ENCODE data around the gene SMIM14.
"Not testable (repeated sequence)": the region's sequence is repeated elsewhere in the genome, so short reads cannot be mapped to it uniquely, and the experiment has no call there.

SMIM14 gene

DNA sequence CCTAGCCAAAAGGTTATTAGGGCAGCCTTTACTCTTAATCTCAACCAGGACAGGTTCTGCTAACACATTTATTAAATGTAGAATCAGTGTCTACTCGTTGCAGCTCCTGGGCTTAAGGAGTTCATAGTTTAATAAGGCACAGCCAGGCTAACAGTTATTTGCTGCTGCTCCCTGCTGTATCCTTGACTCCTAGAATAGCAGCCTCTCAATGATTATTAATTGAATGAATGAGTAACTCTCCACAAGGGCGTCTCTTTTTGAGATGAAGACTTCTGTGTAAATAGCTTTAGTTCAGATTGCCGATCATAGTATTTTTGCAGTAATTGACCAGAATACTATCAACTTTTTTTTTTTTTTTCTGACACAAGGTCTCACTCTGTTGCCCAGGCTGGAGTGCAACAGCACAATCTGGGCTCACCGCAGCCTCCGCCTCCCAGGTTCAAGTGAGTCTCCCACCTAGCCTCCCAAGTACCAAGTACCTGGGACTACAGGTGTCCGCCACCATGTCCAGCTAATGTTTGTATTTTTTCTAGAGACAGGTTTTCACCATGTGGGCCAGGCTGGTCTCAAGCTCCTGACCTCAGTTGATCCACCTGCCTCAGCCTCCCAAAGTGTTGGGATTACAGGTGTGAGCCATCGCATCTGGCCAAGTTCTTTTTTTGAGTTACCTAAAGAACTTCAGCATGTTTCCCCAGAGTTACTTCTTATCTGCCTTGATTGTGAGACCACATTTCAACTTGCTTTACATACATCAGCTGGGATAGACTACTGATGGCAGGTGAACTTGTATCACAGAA, 114.3 kb downstream of the SMIM14 start:
- no peaks in the 10 kb centered on the region for H3K36me3 Mint-ChIP-seq (ENCODE audit: low read depth)

DNA sequence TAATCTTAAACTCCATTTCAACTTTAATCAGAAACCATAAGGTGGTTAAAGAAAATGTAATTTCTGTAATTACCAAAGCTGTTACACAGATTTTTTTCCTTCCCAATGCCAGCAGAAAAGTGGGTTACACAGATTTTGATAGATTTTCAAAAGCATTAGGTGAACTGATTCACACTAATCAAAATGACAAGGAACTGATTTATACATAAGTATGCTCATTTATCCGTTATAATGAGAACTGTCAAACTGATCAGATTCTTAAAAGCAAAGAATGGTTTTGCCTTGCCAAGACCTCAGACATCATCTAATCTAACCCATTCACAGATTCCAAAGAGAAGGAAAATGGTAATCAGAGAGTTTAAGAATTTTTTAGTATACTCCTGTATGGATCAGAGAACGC, 116.6 kb downstream of the SMIM14 start:
- no peak overlapping the region for H3K27ac Mint-ChIP-seq
- H3K36me3 Mint-ChIP-seq (ENCODE audit: low read depth), result no peaks in the 10 kb centered on the region
- H3K27me3 Mint-ChIP-seq (ENCODE audit: low read depth), result no peaks in the 10 kb centered on the region
- no peaks in the 10 kb centered on the region for H3K9me3 Mint-ChIP-seq
- peaks cover 11% of the 10 kb centered on the region for H3K4me1 Mint-ChIP-seq (ENCODE audit: low read depth)
- H3K4me3 Mint-ChIP-seq, result no peak overlapping the region

More for the DNA sequence above, 114.3 kb downstream of the SMIM14 start:
- Mint-ChIP-seq H3K27ac (no peak overlapping the region), H3K27me3 (ENCODE audit: low read depth) (no peaks in the 10 kb centered on the region), H3K9me3 (no peaks in the 10 kb centered on the region), H3K4me3 (no peak overlapping the region), H3K4me1 (ENCODE audit: low read depth) (peaks cover 17% of the 10 kb centered on the region)

GRCh38 chr4:39521253-39521919, 117.3 kb downstream of the SMIM14 start:
- no peak overlapping the region for H3K27ac Mint-ChIP-seq
- peaks cover 7% of the 10 kb centered on the region for H3K4me1 Mint-ChIP-seq (ENCODE audit: low read depth)
- no peaks in the 10 kb centered on the region for H3K36me3 Mint-ChIP-seq (ENCODE audit: low read depth)
- no peaks in the 10 kb centered on the region for H3K9me3 Mint-ChIP-seq
- H3K4me3 Mint-ChIP-seq, result no peak overlapping the region
- no peaks in the 10 kb centered on the region for H3K27me3 Mint-ChIP-seq (ENCODE audit: low read depth)

GRCh38 chr4:39518484-39518883, 120.2 kb downstream of the SMIM14 start:
- Mint-ChIP-seq H3K4me1 (ENCODE audit: low read depth) (no peaks in the 10 kb centered on the region), H3K27ac (no peak overlapping the region), H3K27me3 (ENCODE audit: low read depth) (no peaks in the 10 kb centered on the region), H3K4me3 (no peak overlapping the region), H3K36me3 (ENCODE audit: low read depth) (peaks cover 4% of the 10 kb centered on the region), H3K9me3 (no peaks in the 10 kb centered on the region)

- Mint-ChIP-seq H3K4me1 (ENCODE audit: low read depth) (no peaks in the 10 kb centered on the region), H3K27me3 (ENCODE audit: low read depth) (no peaks in the 10 kb centered on the region), H3K9me3 (no peaks in the 10 kb centered on the region), H3K4me3 (no peak overlapping the region), H3K27ac (no peak overlapping the region), H3K36me3 (ENCODE audit: low read depth) (peaks cover 7% of the 10 kb centered on the region)
Observed at GRCh38 chr4:39516407-39516966, 122.2 kb downstream of the SMIM14 start.

- H3K4me3 Mint-ChIP-seq; H3K4me1 Mint-ChIP-seq (ENCODE audit: low read depth); H3K36me3 Mint-ChIP-seq (ENCODE audit: low read depth); H3K27ac Mint-ChIP-seq; H3K27me3 Mint-ChIP-seq (ENCODE audit: low read depth); H3K9me3 Mint-ChIP-seq: not testable (repeated sequence)
Observed at GRCh38 chr4:39515669-39516401, 122.8 kb downstream of the SMIM14 start.

- Mint-ChIP-seq H3K4me1 (ENCODE audit: low read depth) (no peaks in the 10 kb centered on the region), H3K27me3 (ENCODE audit: low read depth) (no peaks in the 10 kb centered on the region), H3K4me3 (no peak overlapping the region), H3K9me3 (no peaks in the 10 kb centered on the region), H3K27ac (no peak overlapping the region), H3K36me3 (ENCODE audit: low read depth) (peaks cover 9% of the 10 kb centered on the region)
Observed at GRCh38 chr4:39514888-39515401, 123.7 kb downstream of the SMIM14 start.

- not testable (repeated sequence) for H3K27me3 Mint-ChIP-seq (ENCODE audit: low read depth); H3K4me3 Mint-ChIP-seq; H3K4me1 Mint-ChIP-seq (ENCODE audit: low read depth); H3K9me3 Mint-ChIP-seq; H3K27ac Mint-ChIP-seq
- H3K36me3 Mint-ChIP-seq (ENCODE audit: low read depth), result peaks cover 15% of the 10 kb centered on the region
Observed at GRCh38 chr4:39514266-39514665, 124.4 kb downstream of the SMIM14 start.

- Mint-ChIP-seq H3K27ac (no peak overlapping the region), H3K27me3 (ENCODE audit: low read depth) (no peaks in the 10 kb centered on the region), H3K36me3 (ENCODE audit: low read depth) (peaks cover 16% of the 10 kb centered on the region), H3K9me3 (no peaks in the 10 kb centered on the region), H3K4me3 (no peak overlapping the region), H3K4me1 (ENCODE audit: low read depth) (no peaks in the 10 kb centered on the region)
Observed at GRCh38 chr4:39510348-39510929, 128.2 kb downstream of the SMIM14 start.

GRCh38 chr4:39505581-39505980, 133.1 kb downstream of the SMIM14 start:
- Mint-ChIP-seq H3K36me3 (ENCODE audit: low read depth) (peaks cover 28% of the 10 kb centered on the region), H3K9me3 (no peaks in the 10 kb centered on the region), H3K4me1 (ENCODE audit: low read depth) (no peaks in the 10 kb centered on the region), H3K27ac (no peak overlapping the region), H3K27me3 (ENCODE audit: low read depth) (no peaks in the 10 kb centered on the region), H3K4me3 (no peak overlapping the region)

GRCh38 chr4:39504538-39504937, 134.1 kb downstream of the SMIM14 start:
- Mint-ChIP-seq H3K4me1 (ENCODE audit: low read depth) (no peaks in the 10 kb centered on the region), H3K27ac (no peak overlapping the region), H3K9me3 (no peaks in the 10 kb centered on the region), H3K36me3 (ENCODE audit: low read depth) (peaks cover 25% of the 10 kb centered on the region), H3K4me3 (no peak overlapping the region), H3K27me3 (ENCODE audit: low read depth) (no peaks in the 10 kb centered on the region)

GRCh38 chr4:39502664-39503035, 136.0 kb downstream of the SMIM14 start:
- H3K9me3 Mint-ChIP-seq, H3K27ac Mint-ChIP-seq: not testable (repeated sequence)
- peaks cover 25% of the 10 kb centered on the region for H3K36me3 Mint-ChIP-seq (ENCODE audit: low read depth)

GRCh38 chr4:39502019-39502663, 136.5 kb downstream of the SMIM14 start:
- Mint-ChIP-seq H3K4me1 (ENCODE audit: low read depth) (no peaks in the 10 kb centered on the region), H3K9me3 (no peaks in the 10 kb centered on the region), H3K27me3 (ENCODE audit: low read depth) (no peaks in the 10 kb centered on the region), H3K4me3 (no peak overlapping the region), H3K36me3 (ENCODE audit: low read depth) (peaks cover 25% of the 10 kb centered on the region), H3K27ac (no peak overlapping the region)

More at GRCh38 chr4:39502664-39503035, 136.0 kb downstream of the SMIM14 start:
- not testable (repeated sequence) for H3K27me3 Mint-ChIP-seq (ENCODE audit: low read depth); H3K4me3 Mint-ChIP-seq; H3K4me1 Mint-ChIP-seq (ENCODE audit: low read depth)

DNA sequence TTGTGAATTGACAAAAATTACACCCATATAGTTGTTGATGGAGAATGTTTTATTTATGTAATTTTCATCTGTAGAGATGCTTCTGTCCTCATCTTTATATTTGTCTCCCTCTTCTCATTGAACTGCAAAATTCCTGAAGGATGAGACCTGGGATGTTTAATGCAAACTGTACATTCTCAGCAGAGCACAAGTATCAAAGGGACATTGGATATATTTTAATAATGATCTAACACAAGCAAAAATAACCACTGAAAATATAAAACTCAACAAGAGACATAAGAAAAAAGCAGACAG, 140.0 kb downstream of the SMIM14 start:
- Mint-ChIP-seq H3K4me3 (no peak overlapping the region), H3K4me1 (ENCODE audit: low read depth) (no peaks in the 10 kb centered on the region), H3K27ac (no peak overlapping the region), H3K9me3 (no peaks in the 10 kb centered on the region), H3K36me3 (ENCODE audit: low read depth) (peaks cover 11% of the 10 kb centered on the region), H3K27me3 (ENCODE audit: low read depth) (no peaks in the 10 kb centered on the region)

Measured in T-helper 1 cell treated with Interleukin-12 subunit alpha and Interleukin-12 subunit beta and Interleukin-4 antibody, amounts not matched to agents 30 μg/mL and 1 μg/mL, for 36 hours (primary cell).